ENCODE results near the gene EXOC3.

The EXOC3 gene

DNA sequence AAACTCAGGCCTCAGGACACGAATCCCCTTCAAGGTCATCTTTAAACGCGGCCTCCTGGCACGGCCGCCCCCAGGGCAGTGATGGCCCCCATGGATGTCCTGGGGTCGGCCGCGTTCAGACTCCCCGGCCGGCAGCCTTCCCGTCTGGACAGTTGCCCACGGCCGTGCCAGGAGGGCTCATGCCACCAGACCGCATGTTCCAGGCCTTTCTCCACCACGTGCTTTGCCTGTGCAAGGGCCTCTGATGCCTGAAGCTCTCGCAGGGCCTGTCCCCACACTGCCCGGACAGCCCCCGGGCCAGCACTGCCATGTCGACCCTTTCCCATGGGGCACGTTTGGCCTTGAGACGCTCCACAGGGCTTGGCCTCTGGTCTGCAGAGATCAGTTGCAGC is 46.7 kb downstream of the EXOC3 start:
- no peak for DNase-seq

DNA sequence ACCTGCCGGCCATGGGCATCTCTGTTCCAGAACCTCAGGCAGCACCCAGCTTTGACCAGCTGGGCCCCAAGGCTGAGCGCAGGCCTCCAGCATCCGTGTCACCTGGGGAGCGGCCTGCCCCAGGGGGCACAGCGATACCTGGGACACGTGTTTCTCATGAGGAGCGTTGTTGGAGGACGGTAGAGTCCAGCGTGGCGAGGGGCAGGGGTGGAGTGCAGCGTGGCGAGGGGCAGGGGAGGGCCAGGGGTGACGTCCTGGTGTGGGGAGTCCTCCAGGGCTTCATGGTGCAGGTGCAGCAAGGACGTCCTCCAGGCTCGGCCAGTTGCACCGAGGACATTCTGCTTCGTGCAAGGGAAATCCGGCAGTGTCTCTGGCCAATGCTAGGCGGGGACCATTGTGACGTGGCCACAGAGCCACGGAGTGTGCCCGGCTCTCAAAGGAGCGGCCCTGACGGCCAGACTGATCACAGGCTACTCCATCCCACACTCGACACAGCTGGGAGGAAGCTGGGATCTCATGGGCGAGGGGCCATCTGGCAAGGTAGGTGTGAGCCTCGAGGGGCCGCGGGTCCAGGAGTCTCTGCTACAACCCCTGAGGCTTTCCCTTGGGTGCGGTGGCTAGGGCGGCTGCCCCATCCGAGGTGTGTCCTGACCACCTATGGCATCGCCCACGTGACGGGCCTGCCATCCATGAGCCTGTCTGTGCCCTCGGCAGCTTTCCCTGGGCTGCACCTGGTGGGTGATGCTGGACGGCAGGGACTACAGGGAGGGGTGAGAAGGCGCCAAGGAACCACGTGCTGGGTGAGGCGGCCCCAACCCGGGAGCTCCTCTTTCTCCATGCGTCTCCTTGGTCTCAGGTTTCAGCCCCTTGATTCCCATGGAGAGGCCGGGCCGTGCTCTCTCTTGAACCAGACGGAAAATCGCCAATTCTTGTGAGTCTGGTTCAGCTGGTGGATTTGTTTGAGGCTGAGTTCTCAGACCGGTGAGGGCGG is 47.4 kb downstream of the EXOC3 start:
- DNase-seq = no peak

DNA sequence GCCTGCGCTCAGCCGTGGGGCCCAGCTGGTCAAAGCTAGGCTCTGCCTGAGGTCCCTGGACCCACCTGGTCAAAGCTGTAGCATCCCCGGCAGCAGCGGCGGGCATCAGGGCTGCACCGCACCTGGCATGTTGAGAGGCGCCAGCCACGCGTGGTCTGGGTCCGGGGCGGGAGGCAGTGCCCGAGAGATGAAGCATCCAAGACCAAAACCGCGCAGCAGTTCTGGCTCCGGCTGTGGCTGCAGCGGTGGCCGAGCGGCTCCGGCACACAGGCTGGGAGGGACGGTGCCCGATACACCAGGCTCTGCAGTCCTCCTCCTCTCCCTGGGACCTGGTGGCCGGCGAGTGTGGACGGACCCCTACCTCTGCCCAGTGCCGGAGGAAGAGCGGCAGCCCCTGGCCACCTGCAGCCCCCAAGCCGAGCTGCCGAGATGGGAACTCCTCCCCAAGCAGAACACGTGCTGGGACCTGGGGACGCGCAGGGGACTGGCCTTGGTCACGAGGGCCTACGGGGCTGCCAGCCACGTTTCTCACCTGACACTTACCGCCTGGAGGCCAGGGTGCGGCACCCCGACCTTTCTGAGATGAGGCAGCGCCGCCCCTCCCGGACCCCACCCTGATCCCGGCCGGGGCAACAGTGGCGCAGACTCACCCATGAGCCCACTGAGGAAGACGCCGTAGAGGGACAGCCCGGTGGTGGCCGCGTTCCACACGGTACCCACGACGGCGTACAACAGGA is 48.3 kb downstream of the EXOC3 start:
- DNase-seq = no peak

DNA sequence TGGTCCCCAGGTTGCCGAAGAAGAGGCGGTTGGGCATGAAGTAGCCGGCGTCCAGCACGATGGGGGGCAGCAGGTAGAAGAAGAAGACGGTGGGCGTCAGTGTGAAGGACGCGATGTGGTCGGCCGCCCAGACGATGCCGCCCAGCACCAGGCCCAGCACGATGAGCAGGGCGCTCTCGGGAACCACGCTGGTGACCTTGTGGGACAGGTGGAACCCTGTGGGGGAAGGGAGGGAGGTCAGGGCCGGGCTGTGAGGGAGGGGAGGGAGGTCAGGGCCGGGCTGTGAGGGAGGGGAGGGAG is 48.8 kb downstream of the EXOC3 start:
- no peak for DNase-seq

DNA sequence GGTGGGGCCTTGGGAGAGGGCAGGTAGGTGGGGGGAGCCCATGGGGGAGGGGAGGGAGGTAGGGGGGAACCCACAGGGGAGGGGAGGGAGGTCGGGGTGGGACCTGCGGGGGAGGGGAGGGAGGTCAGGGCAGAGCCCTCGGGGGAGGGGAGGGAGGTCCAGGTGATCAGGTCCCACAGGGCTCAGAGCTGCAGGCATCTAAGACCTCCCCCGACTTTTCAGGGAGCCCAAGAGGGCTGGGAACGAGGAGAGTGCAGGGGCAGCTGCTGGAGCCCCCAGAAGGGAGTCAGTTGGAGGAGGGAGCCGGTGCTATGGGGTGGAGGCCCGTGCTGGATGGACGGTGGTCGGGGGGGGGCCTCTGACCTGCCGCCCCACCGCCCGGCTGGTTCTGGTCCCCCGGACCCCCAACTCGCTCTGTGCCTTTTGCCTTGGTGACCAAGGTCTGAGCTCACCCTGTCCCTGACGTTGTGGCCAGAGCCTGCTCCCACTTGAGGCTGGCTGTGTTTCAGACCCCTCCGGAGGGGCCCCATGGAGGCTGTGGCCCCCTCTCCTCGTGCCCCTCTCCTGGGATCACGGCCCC is 49.4 kb downstream of the EXOC3 start:
- DNase-seq = no peak

DNA sequence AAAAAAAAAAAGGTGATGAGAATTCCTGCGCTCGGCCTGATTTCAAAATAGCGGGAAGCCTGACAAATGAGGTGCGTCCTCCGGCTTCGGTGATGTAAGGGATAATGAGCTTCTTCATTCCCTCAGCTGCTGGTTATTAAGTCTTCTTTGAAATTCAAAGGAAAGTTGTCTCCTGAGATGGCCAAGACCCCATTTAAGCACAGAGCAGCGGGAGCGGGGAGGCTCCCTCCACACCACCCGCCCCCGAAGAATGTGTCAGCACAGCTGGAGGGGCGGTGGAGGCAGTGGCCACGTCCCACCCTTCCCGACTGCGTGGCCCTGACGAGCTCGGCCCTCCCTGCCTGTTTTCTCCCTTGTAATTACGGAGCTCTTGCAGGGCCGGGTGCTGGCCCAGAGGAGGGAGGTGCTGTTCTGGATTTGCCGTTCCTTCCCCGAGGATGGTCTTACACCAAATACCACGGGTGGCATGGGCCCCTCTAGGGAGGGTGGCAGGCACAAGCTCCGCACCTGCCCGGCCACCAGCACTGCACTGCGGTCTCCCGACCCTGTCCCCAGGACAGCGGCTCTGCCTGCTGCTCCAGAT is 50.2 kb downstream of the EXOC3 start:
- no peak for DNase-seq

DNA sequence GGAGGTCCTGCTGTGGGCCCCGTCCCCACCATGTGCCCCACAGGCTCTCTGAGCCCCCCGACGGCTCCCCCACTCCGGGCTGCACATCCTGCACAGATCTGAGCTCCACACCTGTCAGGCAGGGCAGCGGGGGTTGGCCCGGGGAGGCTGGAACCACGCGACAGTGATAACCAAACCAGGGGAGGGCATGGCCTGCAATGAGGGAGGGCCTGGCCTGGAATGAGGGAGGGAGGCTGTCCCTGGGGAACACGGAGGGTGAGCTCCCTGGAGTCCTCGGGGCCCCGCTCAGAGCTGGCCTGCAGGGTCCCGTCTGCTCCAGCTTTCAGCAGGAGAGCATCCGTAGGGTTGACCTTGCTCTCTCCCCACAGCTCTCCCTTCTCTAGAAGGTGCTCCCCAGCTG is 50.8 kb downstream of the EXOC3 start:
- no peak for DNase-seq

DNA sequence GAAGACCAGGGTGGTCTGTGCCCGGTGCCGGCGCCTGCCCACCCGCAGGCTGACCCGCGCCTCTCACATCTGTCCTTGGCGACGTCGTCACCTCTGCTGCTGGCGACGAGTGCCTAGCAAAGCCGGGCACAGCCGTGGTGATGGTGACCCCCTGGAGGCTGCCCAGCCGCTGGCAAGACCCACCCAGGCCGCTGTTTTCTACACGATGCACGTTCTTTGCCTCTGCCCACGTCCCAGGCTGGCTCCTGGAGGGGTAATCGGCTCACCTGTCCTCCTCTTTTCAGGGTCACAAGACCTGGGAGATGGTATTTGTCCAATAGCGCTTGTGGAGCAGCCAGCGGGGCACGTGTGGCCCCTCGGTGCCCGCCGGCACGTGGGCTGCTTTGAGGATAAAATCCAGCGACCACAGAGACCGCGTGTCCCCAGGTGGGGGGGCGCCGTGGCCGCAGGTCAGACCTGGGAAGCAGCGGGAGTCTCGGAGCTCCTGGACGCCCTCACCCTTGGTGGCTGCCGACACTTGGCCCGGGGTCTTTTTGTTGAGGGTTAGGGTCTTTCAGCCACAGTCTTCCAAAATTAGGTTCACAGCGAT is 51.8 kb downstream of the EXOC3 start:
- no peak for DNase-seq

DNA sequence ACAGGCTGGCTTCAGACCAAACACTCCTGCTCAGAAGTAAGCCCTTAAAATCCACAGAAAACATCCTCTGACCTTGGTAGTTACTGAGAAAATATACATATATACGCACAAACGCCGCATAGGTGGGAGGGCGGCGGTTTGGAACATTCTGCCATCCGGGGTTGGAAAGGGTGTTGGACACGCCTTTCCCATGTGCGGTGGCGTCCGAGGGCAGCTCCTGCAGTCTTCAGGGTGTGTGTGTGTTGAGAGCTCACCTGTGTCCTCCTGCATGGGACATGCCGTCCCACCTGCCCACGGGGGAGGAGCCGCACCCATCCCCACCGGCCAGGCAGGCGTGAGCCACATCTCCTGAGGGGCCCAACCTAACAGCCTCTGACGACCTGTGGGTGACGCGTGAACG is 53.1 kb downstream of the EXOC3 start:
- DNase-seq = no peak

DNA sequence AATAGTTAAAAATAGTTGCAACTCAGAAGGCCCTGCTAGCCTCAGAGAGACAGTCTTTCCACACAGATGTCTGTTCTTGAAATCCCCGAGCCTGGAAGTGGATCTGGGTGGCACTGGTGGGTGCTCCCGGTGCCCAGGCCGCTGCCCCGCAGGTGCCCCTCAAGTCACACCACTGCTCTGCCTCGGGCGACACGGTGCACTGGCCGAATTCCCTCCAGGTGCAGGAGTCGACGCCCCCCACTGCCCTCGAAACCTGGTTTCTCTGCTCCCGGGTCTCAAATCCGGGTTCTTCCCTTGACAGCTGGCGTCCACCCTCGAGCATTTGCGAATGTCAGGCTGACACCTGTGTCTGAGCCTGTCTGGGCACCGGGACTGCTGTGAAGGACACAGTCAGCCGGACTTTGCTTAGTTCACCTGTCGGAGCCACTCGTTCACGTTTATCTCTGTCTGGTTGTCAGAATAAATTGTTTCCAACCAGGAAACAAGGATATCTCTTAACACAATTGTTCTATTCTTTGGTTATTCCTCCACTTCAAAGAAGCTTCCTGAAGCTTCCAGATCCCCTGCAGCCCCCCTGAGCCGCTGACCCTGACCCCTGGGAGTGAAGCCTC is 54.2 kb downstream of the EXOC3 start:
- DNase-seq = no peak

DNA sequence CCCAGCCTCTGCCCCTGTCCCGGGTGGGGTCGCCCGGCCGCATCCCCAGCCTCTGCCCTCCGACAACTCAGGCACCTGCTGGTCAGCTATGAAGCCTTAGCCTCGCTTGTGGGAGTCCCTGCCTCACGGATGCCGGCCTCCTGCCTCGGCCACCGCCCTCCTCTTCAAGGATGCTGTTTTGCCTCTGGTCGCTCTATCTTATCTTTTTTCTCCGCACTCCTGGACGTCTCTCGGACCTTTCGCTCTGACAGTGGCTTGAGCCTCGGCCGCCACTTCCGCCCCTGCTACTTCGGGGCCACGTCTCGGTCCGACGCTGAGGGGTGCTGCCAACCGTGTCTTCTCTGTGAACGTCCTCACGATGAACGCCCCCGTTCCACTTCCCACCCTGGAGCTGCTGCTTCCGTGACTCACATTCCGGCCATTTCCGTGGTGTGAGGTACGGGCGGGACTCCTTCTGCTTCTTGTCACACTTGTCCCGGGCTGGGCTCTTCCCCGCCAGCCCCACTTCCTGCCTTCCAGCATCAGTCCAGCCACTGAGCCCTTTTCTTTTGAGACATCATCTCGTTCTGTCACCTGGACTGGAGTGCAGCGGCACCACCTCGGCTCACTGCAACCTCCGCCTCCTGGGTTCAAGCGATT is 55.0 kb downstream of the EXOC3 start:
- no peak for DNase-seq

DNA sequence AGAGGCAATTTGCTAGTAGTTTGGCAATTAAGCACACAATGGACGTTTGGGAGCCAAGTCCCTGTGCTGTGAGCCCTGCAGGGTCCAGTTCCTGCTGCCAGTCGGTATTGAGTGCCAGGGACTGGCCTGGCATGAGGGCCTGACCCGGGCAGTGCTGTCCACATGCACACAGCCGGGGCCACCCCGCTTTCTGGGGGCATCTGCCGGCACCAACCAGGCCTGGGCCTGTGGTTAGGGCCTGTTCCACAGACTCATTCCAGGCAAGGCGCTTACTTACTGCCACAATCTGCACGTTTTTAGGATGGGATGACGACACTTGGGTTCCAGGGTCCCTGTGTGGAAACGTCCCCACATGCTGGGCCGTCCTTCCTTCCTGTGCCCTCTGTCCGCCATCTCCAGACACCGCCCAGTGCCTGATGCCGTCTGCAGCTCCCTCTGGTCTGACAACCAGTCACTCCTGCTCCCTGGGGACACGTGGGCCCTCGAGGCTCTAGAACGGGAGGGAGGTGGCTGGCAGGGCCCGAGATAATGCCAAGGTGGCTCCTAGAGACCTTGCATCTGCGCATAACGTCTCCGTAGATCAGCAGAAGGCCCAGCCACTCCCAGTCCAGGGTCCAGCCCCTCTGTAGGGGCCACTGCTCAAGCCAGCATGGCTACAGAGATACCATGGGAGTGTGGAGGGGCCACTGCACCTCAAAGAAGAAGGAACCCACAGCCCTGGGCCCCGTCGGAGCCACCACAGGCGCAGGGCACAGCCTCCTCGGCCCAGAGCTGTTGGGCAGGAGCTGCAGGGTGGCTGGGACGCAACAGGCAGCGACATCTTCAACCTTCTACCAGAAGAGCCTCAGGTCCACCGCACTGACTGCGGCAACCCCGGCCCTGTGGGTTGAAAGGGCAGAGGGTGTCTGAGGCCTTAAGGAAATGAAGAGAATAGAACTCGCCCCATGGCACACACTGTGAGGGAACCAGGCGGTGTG is 56.5 kb downstream of the EXOC3 start:
- DNase-seq = no peak

DNA sequence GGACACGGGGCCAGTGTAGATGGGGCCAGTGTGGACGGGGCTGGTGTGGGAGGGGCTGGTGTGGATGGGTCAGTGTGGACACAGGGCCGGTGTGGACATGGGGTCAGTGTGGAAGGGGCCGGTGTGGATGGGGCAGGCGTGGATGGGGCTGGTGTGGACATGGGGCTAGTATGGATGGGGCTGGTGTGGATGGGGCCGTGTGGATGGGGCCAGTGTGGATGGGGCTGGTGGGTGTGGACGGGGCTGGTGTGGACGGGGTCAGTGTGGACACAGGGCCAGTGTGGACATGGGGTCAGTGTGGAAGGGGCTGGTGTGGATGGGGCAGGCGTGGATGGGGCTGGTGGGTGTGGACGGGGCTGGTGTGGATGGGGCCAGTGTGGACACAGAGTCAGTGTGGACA is 57.5 kb downstream of the EXOC3 start:
- DNase-seq = no peak

DNA sequence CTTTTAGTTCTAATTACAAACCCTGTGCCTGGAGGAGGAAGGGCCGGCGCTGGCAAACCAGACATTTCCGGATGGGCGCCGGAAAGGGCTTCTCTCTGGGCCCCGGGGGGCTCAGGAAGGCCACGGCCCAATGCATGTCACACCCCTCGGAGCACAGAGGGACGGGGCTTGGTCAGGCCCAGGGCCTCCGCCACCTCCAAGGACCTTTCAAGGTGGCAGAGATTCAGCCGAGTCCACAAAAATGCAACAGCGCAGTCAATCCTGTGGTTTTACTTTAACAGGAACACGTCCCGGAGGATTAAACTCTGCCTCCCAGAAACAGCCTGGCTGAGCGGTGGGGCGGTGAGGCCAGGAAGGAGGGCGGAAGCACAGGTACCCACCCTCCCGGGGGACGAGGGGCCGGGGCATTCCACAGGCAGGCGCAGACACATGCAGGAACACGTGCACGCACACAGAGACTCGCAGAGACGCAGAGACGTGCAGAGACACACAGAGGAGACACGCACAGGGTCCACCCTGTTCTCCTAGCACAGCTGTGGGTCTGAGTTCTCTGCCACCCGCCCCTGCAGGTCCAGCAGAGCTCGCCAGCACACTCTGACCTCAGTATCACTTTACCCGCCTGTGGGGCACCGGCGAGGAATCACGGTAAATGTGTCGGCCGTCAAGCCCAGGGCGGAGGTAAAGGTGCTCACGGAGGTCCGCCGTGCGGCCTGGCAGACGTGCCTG is 58.3 kb downstream of the EXOC3 start:
- DNase-seq = no peak

DNA sequence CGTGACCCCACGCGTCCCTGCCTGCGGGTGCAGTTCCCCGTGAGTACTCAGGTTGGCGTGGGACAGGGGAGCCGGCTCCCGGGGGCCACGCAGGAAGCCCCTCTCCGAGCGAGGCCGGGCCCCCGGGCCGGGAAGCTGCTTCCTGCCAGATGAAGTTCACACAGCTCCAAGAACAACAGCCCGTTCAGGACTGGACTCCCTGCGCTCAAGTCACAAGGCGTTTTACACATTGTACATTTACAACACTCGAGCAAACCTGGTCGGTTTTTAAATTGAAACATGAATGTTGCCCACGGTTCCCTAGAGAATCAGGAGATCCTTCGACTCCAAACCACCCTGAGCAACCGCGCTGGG is 58.8 kb downstream of the EXOC3 start:
- DNase-seq = no peak

DNA sequence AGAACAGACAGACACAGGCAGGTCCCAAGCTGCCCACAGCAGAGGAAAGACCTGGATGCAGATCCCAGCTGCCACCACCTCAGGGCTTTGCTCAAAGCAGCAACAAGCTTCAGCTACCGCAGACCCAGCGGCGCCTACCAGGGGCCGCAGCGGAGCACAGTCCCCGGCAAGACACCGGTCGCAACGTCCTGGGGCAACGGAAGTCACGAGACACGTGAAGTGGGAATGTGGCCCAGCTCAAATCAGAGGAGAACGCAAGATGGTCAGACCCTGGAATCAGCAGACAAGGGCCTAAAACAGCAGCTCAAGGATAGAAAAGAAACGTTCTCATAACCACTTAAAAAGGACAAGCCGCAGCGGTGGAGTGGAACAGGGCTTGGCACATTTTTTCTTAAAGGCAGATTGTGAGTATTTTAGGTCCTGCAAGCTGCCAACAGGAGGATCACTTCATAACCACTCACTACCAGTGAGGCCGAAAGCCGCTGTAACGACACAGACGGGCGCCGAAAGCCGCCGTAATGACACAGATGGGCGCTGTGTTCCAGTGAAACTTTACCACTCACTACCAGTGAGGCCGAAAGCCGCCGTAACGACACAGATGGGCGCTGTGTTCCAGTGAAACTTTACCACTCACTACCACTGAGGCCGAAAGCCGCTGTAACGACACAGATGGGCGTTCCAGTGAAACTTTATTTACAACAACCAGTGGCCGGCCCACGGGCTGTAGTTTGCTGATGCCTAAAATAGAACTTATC is 59.5 kb downstream of the EXOC3 start:
- no peak for DNase-seq

DNA sequence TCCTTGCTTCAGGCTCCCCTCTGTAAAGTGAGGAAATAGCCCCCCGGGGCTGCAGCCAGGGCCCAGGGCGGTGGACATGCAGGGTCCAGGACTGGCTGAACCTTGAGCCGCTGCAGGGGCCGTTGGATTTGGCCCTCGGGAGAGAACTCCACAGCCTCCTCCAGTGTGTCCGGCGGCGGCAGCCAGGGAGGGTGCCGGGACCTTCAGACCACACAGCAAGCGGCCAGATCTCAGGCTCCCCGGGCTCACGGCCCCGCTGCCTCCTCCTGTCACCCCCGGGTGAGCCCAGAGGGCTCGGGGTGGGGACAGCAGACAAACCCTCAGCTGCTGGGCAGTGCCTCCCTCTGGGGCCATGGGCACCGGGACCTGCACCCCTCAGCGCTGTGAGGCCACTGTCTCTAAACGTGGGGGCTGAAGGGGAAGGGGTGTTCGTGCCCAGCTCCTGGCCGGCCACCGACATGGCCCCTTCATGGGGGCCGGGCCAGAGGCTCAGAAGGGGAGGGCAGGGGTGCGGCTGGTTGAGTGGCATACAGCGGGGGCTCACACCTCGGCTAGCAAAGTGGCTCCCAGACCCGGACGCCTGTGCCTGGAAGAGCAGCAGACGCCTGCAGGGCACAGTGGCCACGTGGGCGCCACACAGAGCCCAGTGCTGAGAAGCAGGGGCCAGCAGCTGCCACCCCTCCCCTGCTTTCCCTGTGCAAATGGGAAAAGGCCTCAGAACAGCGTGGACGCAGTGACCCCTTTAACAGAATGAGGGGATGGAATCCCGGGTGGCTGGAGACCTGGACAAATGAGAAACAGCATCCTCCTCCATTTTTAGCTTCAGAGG is 61.6 kb downstream of the EXOC3 start:
- DNase-seq = no peak

DNA sequence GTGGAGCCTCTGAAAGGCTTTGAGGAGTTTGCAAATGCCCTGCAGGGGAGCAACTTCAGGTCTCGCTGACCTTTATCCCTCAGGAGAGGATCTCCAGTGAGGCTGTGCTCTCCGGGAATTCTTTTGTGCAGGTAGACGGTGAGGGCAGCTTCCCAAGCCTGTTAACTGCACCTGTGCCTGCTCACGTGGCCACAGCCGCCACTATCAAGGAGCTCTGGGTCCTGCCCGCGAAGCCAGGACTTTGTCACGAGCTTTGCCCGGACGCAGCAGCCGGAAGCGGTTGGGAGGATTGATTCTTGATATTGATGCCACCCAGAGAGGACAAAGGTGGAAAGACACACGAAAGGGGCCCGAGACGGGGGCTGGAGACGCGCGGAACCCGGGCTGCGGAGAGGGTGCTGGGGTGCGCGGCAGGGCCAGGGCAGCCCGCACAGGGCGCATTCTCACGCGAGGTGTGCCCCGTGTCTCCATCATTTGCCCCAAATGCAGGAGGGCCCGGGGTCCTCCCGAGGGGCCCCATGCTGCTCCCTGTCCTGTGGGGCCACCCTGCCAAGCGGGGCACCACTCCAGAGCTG is 63.1 kb downstream of the EXOC3 start:
- DNase-seq = no peak

All from activated CD4-positive, alpha-beta T cell treated with anti-CD3 and anti-CD28 coated beads for 1 hour (primary cell).